ENCODE data around the gene PAH.

DNA sequence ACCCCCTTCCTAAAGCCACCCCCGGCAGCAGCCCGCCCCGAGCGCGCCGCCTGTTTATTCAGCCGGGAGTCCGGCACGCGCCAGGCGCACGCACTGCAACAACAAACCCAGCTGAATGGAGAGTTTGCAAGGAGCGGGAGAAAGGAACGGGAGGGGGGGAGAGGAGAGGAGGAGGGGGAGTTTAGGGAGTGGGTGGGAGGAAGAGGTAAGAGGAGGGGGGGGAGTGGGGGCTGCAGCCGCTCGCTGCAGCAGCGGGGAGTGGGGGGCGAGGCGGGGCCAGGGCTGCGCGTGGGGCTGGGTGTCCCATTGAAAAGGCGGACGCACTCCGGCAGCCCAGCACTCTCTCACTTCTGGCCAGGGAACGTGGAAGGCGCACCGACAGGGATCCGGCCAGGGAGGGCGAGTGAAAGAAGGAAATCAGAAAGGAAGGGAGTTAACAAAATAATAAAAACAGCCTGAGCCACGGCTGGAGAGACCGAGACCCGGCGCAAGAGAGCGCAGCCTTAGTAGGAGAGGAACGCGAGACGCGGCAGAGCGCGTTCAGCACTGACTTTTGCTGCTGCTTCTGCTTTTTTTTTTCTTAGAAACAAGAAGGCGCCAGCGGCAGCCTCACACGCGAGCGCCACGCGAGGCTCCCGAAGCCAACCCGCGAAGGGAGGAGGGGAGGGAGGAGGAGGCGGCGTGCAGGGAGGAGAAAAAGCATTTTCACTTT, 40.5 kb upstream of the PAH start, which contains the start of gene ASCL1:
- TF ChIP-seq DMTF1 (CRISPR knock-in tag; IDR thresholded peaks at IDR 0.05) (no peak), RAD21 (CRISPR knock-in tag; IDR thresholded peaks at IDR 0.05) (no peak), ZBTB3 (CRISPR knock-in tag; IDR thresholded peaks at IDR 0.05; ENCODE audit: borderline replicate concordance, low read depth) (no peak), CEBPB (IDR thresholded peaks at IDR 0.05; ENCODE audit: borderline replicate concordance, low read depth, low read length) (no peak), POLR2A (IDR thresholded peaks at IDR 0.05; ENCODE audit: insufficient read depth in 1 of 2, low read depth in 2 of 2, low read length in 2 of 2) (no peak), SIN3A (IDR thresholded peaks at IDR 0.05; ENCODE audit: borderline replicate concordance, low read depth, low read length) (no peak), JUN (CRISPR knock-in tag; IDR thresholded peaks at IDR 0.05) (no peak), CTCF (CRISPR knock-in tag; IDR thresholded peaks at IDR 0.05) (no peak), JUND (CRISPR knock-in tag; IDR thresholded peaks at IDR 0.05) (no peak), ZNF720 (CRISPR knock-in tag; IDR thresholded peaks at IDR 0.05) (no peak)

Data from HepG2 (cell line).